T-helper 2 cell treated with Interferon-gamma antibody and Interleukin-4, amounts not matched to agents 5 μg/mL and 100 μg/mL, for 36 hours (primary cell): ENCODE data around the gene OR2M4.
"Not testable (repeated sequence)": the region's sequence is repeated elsewhere in the genome, so short reads cannot be mapped to it uniquely, and the experiment has no call there.

Source experiments
- DNase-seq: peaks from one replicate; pipeline ENCODE4 v3.0.0; 2021; ENCODE audit warnings: low spot score
- H3K27ac Mint-ChIP-seq: one replicate; pipeline ENCODE4 v1.8.0; 2021; ENCODE audit warnings: mild to moderate bottlenecking, mixed read lengths
- H3K27me3 Mint-ChIP-seq: one replicate; pipeline ENCODE4 v1.8.0; 2021; ENCODE audit warnings: low read depth, mixed read lengths
- H3K36me3 Mint-ChIP-seq: one replicate; pipeline ENCODE4 v1.8.0; 2021; ENCODE audit warnings: low read depth, mixed read lengths
- H3K4me1 Mint-ChIP-seq: one replicate; pipeline ENCODE4 v1.8.0; 2021; ENCODE audit warnings: low read depth, mixed read lengths
- H3K4me3 Mint-ChIP-seq: one replicate; pipeline ENCODE4 v1.8.0; 2022; ENCODE audit warnings: mild to moderate bottlenecking, moderate library complexity, mixed read lengths
- H3K9me3 Mint-ChIP-seq: one replicate; pipeline ENCODE4 v1.8.0; 2021; ENCODE audit warnings: mixed read lengths

OR2M4 gene, protein sequence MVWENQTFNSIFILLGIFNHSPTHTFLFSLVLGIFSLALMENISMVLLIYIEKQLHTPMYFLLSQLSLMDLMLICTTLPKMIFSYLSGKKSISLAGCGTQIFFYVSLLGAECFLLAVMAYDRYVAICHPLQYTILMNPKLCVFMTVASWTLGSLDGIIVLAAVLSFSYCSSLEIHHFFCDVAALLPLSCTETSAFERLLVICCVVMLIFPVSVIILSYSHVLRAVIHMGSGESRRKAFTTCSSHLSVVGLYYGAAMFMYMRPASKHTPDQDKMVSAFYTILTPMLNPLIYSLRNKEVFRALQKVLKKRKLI

DNA sequence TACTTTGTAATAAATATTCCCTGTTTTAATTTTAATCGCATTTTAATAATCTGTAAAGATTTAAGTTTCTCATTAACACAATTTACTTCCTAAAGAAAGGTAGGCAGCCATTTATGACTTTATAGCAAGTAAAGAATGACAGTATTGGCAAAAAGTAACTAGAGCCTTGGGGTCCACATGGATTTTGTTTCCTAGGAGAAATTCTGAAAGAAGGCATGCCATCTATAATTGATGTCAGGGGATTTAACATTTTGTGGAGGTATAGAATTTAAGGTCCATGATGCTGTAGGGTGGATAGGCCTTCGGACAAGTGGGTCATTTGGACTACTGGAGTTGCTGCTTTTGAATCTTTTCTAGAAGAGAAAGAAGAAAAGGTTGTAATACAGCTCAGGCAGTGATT is at the start of gene OR2M4:
Gene OR2M4 (plus strand): TSS at position 301 of the 400 bp plus-strand sequence. CDS start 7,512 bp downstream, outside the sequence.
- no peaks in the 10 kb centered on the region for H3K27me3 Mint-ChIP-seq
- H3K4me1 Mint-ChIP-seq, result no peaks in the 10 kb centered on the region
- H3K27ac Mint-ChIP-seq, result no peak within 1 kb of the TSS
- no peak for DNase-seq
- no peaks in the 10 kb centered on the region for H3K9me3 Mint-ChIP-seq
- H3K4me3 Mint-ChIP-seq, result no peak within 1 kb of the TSS
- no peaks in the 10 kb centered on the region for H3K36me3 Mint-ChIP-seq

DNA sequence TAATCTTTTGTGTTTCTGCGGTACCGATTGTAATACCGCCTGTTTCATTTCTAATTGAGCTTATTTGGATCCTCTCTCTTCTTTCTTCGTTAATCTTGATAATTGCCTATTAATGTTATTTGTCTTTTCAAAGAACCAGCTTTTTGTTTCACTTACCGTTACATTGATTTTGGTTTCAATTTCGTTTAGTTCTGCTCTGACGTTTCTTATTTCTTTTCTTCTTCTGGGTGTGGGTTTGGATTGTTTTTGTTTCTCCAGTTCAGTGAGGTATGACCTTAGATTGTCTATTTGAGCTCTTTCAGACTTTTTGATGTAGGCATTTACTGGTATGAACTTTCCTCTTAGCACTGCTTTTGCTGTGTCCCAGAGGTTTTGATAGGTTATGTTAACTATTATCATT is 47.2 kb upstream of the OR2M4 start:
- Mint-ChIP-seq H3K4me1 (no peaks in the 10 kb centered on the region), H3K4me3 (no peak overlapping the region), H3K27me3 (no peaks in the 10 kb centered on the region), H3K27ac (no peak overlapping the region), H3K36me3 (no peaks in the 10 kb centered on the region), H3K9me3 (no peaks in the 10 kb centered on the region)
- no peak for DNase-seq

- no peaks in the 10 kb centered on the region for H3K9me3 Mint-ChIP-seq
- no peaks in the 10 kb centered on the region for H3K36me3 Mint-ChIP-seq
Measured at GRCh38 chr1:248187363-248187762, 43.9 kb upstream of the OR2M4 start.

DNA sequence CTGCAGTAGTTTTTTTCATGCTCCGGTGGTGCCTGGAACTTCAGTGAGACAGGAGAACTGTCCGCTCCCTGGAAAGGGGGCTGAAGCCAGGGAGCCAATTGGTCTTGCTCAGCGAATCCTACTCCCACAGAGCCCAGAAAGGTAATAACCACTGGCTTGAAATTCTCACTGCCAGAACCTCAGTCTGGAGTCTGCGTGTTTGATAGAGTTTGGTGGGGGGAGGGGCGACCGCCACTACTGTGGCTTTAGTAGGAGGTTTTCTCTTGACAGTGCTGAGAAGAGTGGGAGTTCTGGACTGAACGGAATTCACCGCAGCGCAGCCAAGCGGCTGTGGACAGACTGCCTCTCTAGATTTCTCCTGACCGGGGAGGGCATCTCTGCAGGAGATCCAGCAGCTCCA is 42.2 kb upstream of the OR2M4 start:
- no peaks in the 10 kb centered on the region for H3K4me1 Mint-ChIP-seq
- H3K36me3 Mint-ChIP-seq, result no peaks in the 10 kb centered on the region
- H3K4me3 Mint-ChIP-seq, result no peak overlapping the region
- no peak overlapping the region for H3K27ac Mint-ChIP-seq
- no peaks in the 10 kb centered on the region for H3K27me3 Mint-ChIP-seq
- no peaks in the 10 kb centered on the region for H3K9me3 Mint-ChIP-seq
- no peak for DNase-seq

More at GRCh38 chr1:248187363-248187762, 43.9 kb upstream of the OR2M4 start:
- DNase-seq, result no peak
- Mint-ChIP-seq H3K4me1 (no peaks in the 10 kb centered on the region), H3K27me3 (no peaks in the 10 kb centered on the region), H3K27ac (no peak overlapping the region), H3K4me3 (no peak overlapping the region)

GRCh38 chr1:248194117-248194516 is 37.1 kb upstream of the OR2M4 start:
- no peaks in the 10 kb centered on the region for H3K9me3 Mint-ChIP-seq
- no peak for DNase-seq
- no peak overlapping the region for H3K4me3 Mint-ChIP-seq
- H3K27me3 Mint-ChIP-seq, result no peaks in the 10 kb centered on the region
- no peak overlapping the region for H3K27ac Mint-ChIP-seq
- no peaks in the 10 kb centered on the region for H3K4me1 Mint-ChIP-seq
- no peaks in the 10 kb centered on the region for H3K36me3 Mint-ChIP-seq

GRCh38 chr1:248196965-248197364 is 34.3 kb upstream of the OR2M4 start, which contains the start of gene OR2M3:
OR2M3 (plus strand) TSS chr1:248197265; CDS start chr1:248203068, 5,803 bp downstream.
- Mint-ChIP-seq H3K36me3 (no peaks in the 10 kb centered on the region), H3K9me3 (no peaks in the 10 kb centered on the region), H3K27ac (no peak within 1 kb of the TSS), H3K4me1 (no peaks in the 10 kb centered on the region), H3K4me3 (no peak within 1 kb of the TSS), H3K27me3 (no peaks in the 10 kb centered on the region)
- no peak for DNase-seq

- peaks cover 13% of the 10 kb centered on the region for H3K9me3 Mint-ChIP-seq
- no peak overlapping the region for H3K27ac Mint-ChIP-seq
- H3K27me3 Mint-ChIP-seq, result no peaks in the 10 kb centered on the region
- no peaks in the 10 kb centered on the region for H3K4me1 Mint-ChIP-seq
- DNase-seq, result no peak
- H3K36me3 Mint-ChIP-seq, result no peaks in the 10 kb centered on the region
- H3K4me3 Mint-ChIP-seq, result no peak overlapping the region
Measured at GRCh38 chr1:248215880-248216279, 15.3 kb upstream of the OR2M4 start.

DNA sequence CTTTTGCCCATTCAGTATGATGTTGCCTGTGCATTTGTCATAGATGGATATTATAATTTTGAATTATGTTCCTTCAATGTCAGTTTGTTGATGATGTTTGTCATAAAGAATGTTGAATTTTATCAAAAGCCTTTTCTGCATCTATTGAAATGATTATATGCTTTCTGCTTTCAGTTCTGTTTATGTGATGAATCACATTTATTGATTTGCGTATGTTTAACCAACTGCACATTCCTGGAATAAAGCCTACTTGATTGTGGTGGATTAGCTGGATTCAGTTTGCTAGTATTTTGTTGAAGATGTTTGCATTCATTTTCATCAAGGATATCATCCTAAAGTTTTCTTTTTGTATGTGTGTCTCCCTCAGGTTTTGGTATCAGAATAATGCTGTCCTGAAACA is 5.7 kb upstream of the OR2M4 start:
- Mint-ChIP-seq H3K36me3 (no peaks in the 10 kb centered on the region), H3K27ac (no peak overlapping the region)

DNA sequence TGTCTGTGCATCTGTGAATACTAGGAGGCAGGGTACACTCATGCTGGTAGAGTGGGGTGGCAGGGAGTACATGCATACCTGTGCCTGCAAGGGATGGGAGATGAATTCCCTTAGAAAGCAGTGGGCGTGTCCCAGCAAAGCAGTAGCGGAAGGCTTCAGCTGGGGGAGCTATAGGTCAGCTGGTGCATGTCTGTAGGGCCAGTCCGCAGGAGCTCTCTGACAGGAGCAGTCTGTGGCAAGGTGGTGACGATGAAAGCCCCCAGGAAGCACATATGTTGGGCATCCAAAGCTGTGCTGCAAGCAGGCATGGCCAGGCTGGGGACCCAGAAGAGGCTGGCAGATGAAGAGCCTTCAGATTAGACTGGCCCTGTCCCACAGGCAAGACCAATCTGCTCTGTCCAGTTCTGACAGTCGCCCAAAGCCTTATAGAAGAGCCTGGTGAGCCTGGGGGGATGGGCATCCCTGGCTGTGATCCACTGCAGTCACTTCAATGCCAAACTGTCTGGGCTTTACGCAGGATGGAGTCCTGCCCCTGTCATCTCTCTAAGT is 1.8 kb upstream of the OR2M4 start:
- H3K27me3 Mint-ChIP-seq, result no peaks in the 10 kb centered on the region
- H3K4me1 Mint-ChIP-seq, result no peaks in the 10 kb centered on the region
- DNase-seq, result no peak
- H3K36me3 Mint-ChIP-seq, result no peaks in the 10 kb centered on the region
- no peak overlapping the region for H3K27ac Mint-ChIP-seq
- H3K4me3 Mint-ChIP-seq, result no peak overlapping the region
- H3K9me3 Mint-ChIP-seq, result no peaks in the 10 kb centered on the region

More for the DNA sequence above, 5.7 kb upstream of the OR2M4 start:
- Mint-ChIP-seq H3K4me1 (no peaks in the 10 kb centered on the region), H3K4me3 (no peak overlapping the region), H3K9me3 (no peaks in the 10 kb centered on the region), H3K27me3 (no peaks in the 10 kb centered on the region)
- no peak for DNase-seq

GRCh38 chr1:248239478-248239877 is 8.3 kb downstream of the OR2M4 start:
- Mint-ChIP-seq H3K4me1 (peaks cover 2% of the 10 kb centered on the region), H3K27ac (no peak overlapping the region), H3K9me3 (no peaks in the 10 kb centered on the region), H3K27me3 (peaks cover 2% of the 10 kb centered on the region), H3K4me3 (no peak overlapping the region), H3K36me3 (no peaks in the 10 kb centered on the region)
- DNase-seq, result no peak

DNA sequence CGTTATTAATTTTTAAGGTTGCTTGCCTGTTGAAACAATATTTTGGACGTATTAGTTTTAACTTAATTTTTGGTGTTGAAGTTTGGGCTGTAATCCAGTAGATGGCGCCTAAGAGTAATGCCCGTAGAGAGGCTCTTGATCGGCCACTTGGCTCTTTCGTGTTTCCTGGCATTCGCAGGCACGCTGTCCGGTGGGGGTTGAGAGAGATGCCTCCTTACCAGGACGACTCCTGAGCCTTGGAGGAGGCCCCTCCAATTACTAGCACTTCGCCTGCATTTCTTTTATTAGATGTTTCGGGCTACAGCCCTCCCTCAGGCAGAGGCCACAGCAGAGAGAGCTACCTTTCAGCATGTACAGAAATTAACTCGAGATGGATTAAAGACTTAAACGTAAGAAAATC is 12.0 kb downstream of the OR2M4 start:
- no peaks in the 10 kb centered on the region for H3K9me3 Mint-ChIP-seq
- DNase-seq, result peak; percentile 6
- peak overlapping the region; percentile 57 for H3K4me3 Mint-ChIP-seq
- no peaks in the 10 kb centered on the region for H3K36me3 Mint-ChIP-seq
- H3K4me1 Mint-ChIP-seq, result peaks cover 2% of the 10 kb centered on the region
- H3K27me3 Mint-ChIP-seq, result peaks cover 2% of the 10 kb centered on the region
- H3K27ac Mint-ChIP-seq, result no peak overlapping the region

- H3K9me3 Mint-ChIP-seq, result peaks cover 12% of the 10 kb centered on the region
- H3K27ac Mint-ChIP-seq, result not testable (repeated sequence)
Measured at GRCh38 chr1:248259309-248259708, 28.1 kb downstream of the OR2M4 start.

GRCh38 chr1:248268178-248268577 is 37.0 kb downstream of the OR2M4 start:
- no peak for DNase-seq
- Mint-ChIP-seq H3K4me3 (no peak overlapping the region), H3K36me3 (no peaks in the 10 kb centered on the region), H3K9me3 (no peaks in the 10 kb centered on the region), H3K27me3 (no peaks in the 10 kb centered on the region), H3K4me1 (no peaks in the 10 kb centered on the region), H3K27ac (no peak overlapping the region)

More at GRCh38 chr1:248259309-248259708, 28.1 kb downstream of the OR2M4 start:
- H3K36me3 Mint-ChIP-seq, DNase-seq, H3K4me3 Mint-ChIP-seq, H3K27me3 Mint-ChIP-seq, H3K4me1 Mint-ChIP-seq: not testable (repeated sequence)

GRCh38 chr1:248273225-248273624 is 42.0 kb downstream of the OR2M4 start:
- not testable (repeated sequence) for H3K4me1 Mint-ChIP-seq, H3K4me3 Mint-ChIP-seq, H3K27ac Mint-ChIP-seq, H3K36me3 Mint-ChIP-seq, H3K9me3 Mint-ChIP-seq, H3K27me3 Mint-ChIP-seq, DNase-seq

DNA sequence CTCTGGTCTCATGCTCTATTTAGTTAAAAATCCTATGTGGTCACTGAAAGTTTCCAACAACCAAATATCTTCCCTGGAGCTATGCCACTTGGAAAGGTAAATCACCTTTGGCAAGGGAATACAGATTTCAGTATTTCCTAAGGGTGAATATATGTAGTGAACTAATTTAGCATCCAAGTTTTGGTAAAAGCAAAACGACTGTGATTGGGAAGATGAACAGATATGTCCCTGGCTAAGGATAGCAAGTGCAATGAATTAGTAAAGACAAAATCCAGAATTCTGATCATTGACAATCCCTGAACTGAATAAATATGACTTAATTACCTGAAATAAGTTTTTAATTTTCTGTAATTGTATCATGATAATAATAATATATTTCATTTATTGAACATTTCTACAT is 46.7 kb downstream of the OR2M4 start, which contains the start of gene OR2T33:
Gene OR2T33 (minus strand): TSS at position 101 of the 400 bp plus-strand sequence. CDS start 4,162 bp downstream, outside the sequence.
- DNase-seq, result no peak
- Mint-ChIP-seq H3K4me3 (no peak within 1 kb of the TSS), H3K4me1 (no peaks in the 10 kb centered on the region)

More for the DNA sequence above, 46.7 kb downstream of the OR2M4 start, which contains the start of gene OR2T33:
- Mint-ChIP-seq H3K9me3 (no peaks in the 10 kb centered on the region), H3K36me3 (no peaks in the 10 kb centered on the region), H3K27me3 (no peaks in the 10 kb centered on the region), H3K27ac (no peak within 1 kb of the TSS)
